Measurements from ENCODE around the gene CSNK1G3.

The CSNK1G3 gene

DNA sequence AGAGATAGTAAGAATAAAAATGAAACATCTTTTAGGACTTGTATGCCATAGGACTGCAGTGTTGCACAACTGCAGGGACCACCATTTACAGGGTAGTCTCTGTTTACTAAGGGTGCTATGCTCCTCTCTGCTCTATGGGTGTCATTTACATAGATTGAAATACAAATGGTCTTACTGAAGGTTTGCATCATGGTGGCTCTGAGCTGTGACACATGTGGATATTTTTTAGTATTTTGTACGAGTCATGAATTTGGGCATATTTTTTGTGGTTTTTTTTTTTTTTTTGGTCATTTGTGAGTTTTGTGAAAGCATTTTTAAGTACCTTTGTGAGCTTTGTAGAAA, 47.4 kb downstream of the CSNK1G3 start:
- no peak for DNase-seq (ENCODE audit: low read depth)
- H3K4me3 ChIP-seq (ENCODE audit: low read depth, low read length): no peak overlapping the region
- TF ChIP-seq, protein P1, sequence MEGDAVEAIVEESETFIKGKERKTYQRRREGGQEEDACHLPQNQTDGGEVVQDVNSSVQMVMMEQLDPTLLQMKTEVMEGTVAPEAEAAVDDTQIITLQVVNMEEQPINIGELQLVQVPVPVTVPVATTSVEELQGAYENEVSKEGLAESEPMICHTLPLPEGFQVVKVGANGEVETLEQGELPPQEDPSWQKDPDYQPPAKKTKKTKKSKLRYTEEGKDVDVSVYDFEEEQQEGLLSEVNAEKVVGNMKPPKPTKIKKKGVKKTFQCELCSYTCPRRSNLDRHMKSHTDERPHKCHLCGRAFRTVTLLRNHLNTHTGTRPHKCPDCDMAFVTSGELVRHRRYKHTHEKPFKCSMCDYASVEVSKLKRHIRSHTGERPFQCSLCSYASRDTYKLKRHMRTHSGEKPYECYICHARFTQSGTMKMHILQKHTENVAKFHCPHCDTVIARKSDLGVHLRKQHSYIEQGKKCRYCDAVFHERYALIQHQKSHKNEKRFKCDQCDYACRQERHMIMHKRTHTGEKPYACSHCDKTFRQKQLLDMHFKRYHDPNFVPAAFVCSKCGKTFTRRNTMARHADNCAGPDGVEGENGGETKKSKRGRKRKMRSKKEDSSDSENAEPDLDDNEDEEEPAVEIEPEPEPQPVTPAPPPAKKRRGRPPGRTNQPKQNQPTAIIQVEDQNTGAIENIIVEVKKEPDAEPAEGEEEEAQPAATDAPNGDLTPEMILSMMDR (IDR thresholded peaks at IDR 0.05; ENCODE audit: low read depth, low read length): no peak
- TF ChIP-seq, protein P2, sequence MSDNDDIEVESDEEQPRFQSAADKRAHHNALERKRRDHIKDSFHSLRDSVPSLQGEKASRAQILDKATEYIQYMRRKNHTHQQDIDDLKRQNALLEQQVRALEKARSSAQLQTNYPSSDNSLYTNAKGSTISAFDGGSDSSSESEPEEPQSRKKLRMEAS (IDR thresholded peaks at IDR 0.05; ENCODE audit: low read depth, low read length): no peak
- no peak for TF ChIP-seq POLR2A (IDR thresholded peaks at IDR 0.05; ENCODE audit: extremely low read depth, insufficient read length)
- TF ChIP-seq MYC (IDR thresholded peaks at IDR 0.05; ENCODE audit: low read depth, low read length): no peak

DNA sequence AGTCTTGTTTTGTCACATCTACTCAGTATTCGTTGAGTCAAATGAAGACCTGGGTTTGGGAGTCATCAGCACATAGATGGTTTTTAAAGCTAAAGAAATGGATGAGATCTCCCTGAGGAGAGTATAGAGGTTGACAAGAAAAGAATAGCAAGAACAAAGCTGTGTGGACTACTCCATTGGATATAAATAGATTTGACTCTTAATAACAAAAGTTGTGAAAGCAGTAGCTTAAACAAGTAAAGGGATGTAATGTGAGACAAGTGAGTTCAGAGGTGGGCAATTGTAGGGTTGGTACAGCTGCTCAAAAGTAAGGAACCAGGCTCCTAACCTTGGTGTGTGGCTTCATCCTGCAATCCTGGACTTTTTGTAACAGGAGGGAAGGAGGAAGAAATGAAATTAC, 49.3 kb downstream of the CSNK1G3 start:
- TF ChIP-seq POLR2A (IDR thresholded peaks at IDR 0.05; ENCODE audit: extremely low read depth, insufficient read length) (no peak), MYC (IDR thresholded peaks at IDR 0.05; ENCODE audit: low read depth, low read length) (no peak)
- TF ChIP-seq, protein P2 (IDR thresholded peaks at IDR 0.05; ENCODE audit: low read depth, low read length): no peak
- TF ChIP-seq, protein P1 (IDR thresholded peaks at IDR 0.05; ENCODE audit: low read depth, low read length): no peak
- DNase-seq (ENCODE audit: low read depth): no peak
- H3K4me3 ChIP-seq (ENCODE audit: low read depth, low read length): no peak overlapping the region

DNA sequence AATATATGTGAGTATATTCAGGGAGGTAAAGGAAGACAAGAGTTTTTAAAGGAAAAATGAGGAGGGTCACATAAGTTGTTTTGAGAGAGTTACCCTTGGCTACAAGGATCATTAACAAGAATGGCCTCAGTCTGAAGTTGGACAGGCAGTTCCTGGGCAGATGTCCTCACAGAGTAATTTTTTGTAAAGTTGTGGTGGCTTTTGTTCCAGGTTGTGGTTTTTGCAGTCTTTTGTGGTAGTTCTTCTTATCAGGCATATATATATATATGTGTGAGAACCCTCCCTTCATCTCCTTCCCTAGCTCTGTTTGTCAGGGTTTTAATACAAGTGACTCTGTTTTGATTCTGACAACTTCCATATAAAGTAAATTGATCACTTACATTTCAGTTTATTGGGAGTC, 60.0 kb downstream of the CSNK1G3 start:
- H3K4me3 ChIP-seq (ENCODE audit: low read depth, low read length): no peak overlapping the region
- TF ChIP-seq MYC (IDR thresholded peaks at IDR 0.05; ENCODE audit: low read depth, low read length) (no peak), POLR2A (IDR thresholded peaks at IDR 0.05; ENCODE audit: extremely low read depth, insufficient read length) (no peak)
- TF ChIP-seq, protein P2 (IDR thresholded peaks at IDR 0.05; ENCODE audit: low read depth, low read length): no peak
- TF ChIP-seq, protein P1 (IDR thresholded peaks at IDR 0.05; ENCODE audit: low read depth, low read length): no peak
- peak; percentile 23 for DNase-seq (ENCODE audit: low read depth)

DNA sequence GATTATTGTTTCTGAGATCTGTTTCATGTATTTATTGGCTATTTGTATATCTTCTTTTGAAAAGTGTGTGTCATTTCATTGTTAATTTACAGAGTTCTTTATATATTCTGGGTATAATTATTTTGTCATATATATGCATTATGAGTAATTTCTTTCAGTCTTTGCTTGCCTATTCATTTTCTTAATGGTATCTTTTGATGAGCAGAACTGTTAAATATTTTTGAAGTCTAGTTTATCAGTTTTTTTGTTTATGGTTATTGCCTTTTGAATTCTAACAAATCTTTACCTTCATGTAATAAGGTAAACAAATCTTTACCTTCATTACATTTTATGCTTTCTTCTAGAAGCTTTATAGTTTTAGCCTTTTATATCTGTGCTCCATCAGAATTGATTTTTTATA, 66.4 kb downstream of the CSNK1G3 start:
- TF ChIP-seq MYC (IDR thresholded peaks at IDR 0.05; ENCODE audit: low read depth, low read length): no peak
- no peak for TF ChIP-seq POLR2A (IDR thresholded peaks at IDR 0.05; ENCODE audit: extremely low read depth, insufficient read length)
- TF ChIP-seq, protein P1 (IDR thresholded peaks at IDR 0.05; ENCODE audit: low read depth, low read length): no peak
- TF ChIP-seq, protein P2 (IDR thresholded peaks at IDR 0.05; ENCODE audit: low read depth, low read length): no peak
- no peak overlapping the region for H3K4me3 ChIP-seq (ENCODE audit: low read depth, low read length)
- DNase-seq (ENCODE audit: low read depth): no peak

DNA sequence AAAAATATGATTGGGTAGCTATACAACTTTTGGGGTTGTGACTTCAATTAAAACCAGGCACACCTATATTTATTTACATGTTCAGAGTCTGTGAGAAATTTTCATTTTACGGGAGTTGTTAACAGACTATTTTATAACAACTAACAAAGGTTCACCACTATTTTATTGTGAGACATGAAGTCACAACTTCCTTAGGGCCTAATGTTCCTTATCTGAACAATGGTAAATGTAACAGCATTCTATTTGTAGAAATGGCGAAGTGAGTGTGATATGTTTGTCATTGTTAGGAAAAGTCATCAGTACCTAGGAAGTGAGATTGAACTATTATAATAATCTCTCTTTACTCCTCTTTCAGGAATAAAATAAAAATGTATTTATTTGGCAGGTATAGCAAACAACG, 67.4 kb downstream of the CSNK1G3 start:
- no peak for DNase-seq (ENCODE audit: low read depth)
- TF ChIP-seq MYC (IDR thresholded peaks at IDR 0.05; ENCODE audit: low read depth, low read length): no peak
- TF ChIP-seq POLR2A (IDR thresholded peaks at IDR 0.05; ENCODE audit: extremely low read depth, insufficient read length): no peak
- TF ChIP-seq, protein P2 (IDR thresholded peaks at IDR 0.05; ENCODE audit: low read depth, low read length): no peak
- TF ChIP-seq, protein P1 (IDR thresholded peaks at IDR 0.05; ENCODE audit: low read depth, low read length): no peak
- H3K4me3 ChIP-seq (ENCODE audit: low read depth, low read length): no peak overlapping the region

Measured in NB4 (cell line).